K562 (cell line): ENCODE results near the gene GOLT1A.

Experiments used
- CEBPB ChIP-seq: fragments of 450-650 bp; IDR thresholded peaks from 2 replicates; pipeline ENCODE4 v1.6.1; 2016; ENCODE audit warnings: missing genetic modification characterization, missing compliant biosample characterization
- CHD1 ChIP-seq: fragments of 200-600 bp; sonication (generic); IDR thresholded peaks from one replicate; pipeline ENCODE4 v1.6.1; 2012; ENCODE audit warnings: mild to moderate bottlenecking, moderate library complexity, low read length, inconsistent platforms
- GABPA ChIP-seq: fragments of 200-800 bp; sonication (Bioruptor generic); conservative IDR thresholded peaks from 2 replicates; pipeline ENCODE4 v1.6.1; 2016; ENCODE audit warnings: low read depth, missing genetic modification characterization, missing compliant biosample characterization
- HMG20A ChIP-seq: fragments of 450-650 bp; formaldehyde crosslinking; conservative IDR thresholded peaks from 2 replicates; pipeline ENCODE4 v1.4.0; 2020; ENCODE audit warnings: mild to moderate bottlenecking, mixed read lengths
- POLR2A ChIP-seq: fragments of 450-650 bp; conservative IDR thresholded peaks from 2 replicates; pipeline ENCODE4 v1.6.1; 2016
- RERE ChIP-seq: sonication (generic); formaldehyde crosslinking; IDR thresholded peaks from 2 replicates; pipeline ENCODE4 v1.8.0; 2023; ENCODE audit warnings: missing genetic modification reagents, mild to moderate bottlenecking, borderline replicate concordance
- SMC3 ChIP-seq: conservative IDR thresholded peaks from 2 replicates; pipeline ENCODE4 v1.6.1; 2011; ENCODE audit warnings: low read depth, low read length, improper control_type of control experiment; ENCODE audit not compliant: insufficient read depth
- SP1 ChIP-seq: sonication (generic); formaldehyde crosslinking; IDR thresholded peaks from 2 replicates; pipeline ENCODE4 v1.8.1; 2022; ENCODE audit warnings: mild to moderate bottlenecking, missing genetic modification reagents
- TCF7L2 ChIP-seq: fragments of 150-350 bp; IDR thresholded peaks from 2 replicates; pipeline ENCODE4 v1.6.1; 2016; ENCODE audit warnings: low read depth, mild to moderate bottlenecking, low read length, moderate library complexity
- TSC22D4 ChIP-seq: fragments of 450-650 bp; IDR thresholded peaks from 2 replicates; pipeline ENCODE4 v1.6.1; 2016; ENCODE audit warnings: missing genetic modification characterization, missing biosample characterization, control low read depth
- ZFP36 ChIP-seq: fragments of 150-350 bp; IDR thresholded peaks from 2 replicates; pipeline ENCODE4 v1.6.1; 2018; ENCODE audit warnings: low read length, low read depth; ENCODE audit not compliant: partially characterized antibody
- ZHX1 ChIP-seq: fragments of 150-350 bp; conservative IDR thresholded peaks from 2 replicates; pipeline ENCODE4 v1.6.1; 2014; ENCODE audit warnings: low read length
- ZNF449 ChIP-seq: fragments of 250-450 bp; sonication (Bioruptor Pico); IDR thresholded peaks from 2 replicates; pipeline ENCODE4 v1.8.0; 2022; ENCODE audit warnings: moderate library complexity, mild to moderate bottlenecking, inconsistent platforms
- TF ChIP-seq, protein P1 (sequence below): sonication (generic); formaldehyde crosslinking; IDR thresholded peaks from 2 replicates; pipeline ENCODE4 v1.9.0; 2022; ENCODE audit warnings: mild to moderate bottlenecking, missing genetic modification reagents

- TF ChIP-seq ZFP36 (no peak), GABPA (tag) (no peak), TCF7L2 (no peak), CHD1 (no peak), ZHX1 (no peak), POLR2A (no peak), SMC3 (no peak), RERE (no peak), ZNF449 (no peak), HMG20A (CRISPR knock-in tag) (no peak), TSC22D4 (tag) (no peak), SP1 (CRISPR knock-in tag) (no peak), CEBPB (no peak)
- TF ChIP-seq, protein P1, sequence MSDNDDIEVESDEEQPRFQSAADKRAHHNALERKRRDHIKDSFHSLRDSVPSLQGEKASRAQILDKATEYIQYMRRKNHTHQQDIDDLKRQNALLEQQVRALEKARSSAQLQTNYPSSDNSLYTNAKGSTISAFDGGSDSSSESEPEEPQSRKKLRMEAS = no peak
Measured at GRCh38 chr1:204242920-204243319, 29.1 kb upstream of the GOLT1A start.
